Stomach smooth muscle (tissue), 2 donors: ENCODE measurements around the gene LEMD1.
"Not testable (repeated sequence)": the region's sequence is repeated elsewhere in the genome, so short reads cannot be mapped to it uniquely, and the experiment has no call there.

Source experiments
- H3K27ac ChIP-seq: one replicate; pipeline ENCODE4 v1.7.0; 2013; ENCODE audit warnings: mild to moderate bottlenecking, low read length, inconsistent platforms
- H3K27me3 ChIP-seq, 2 donors: one replicate each; pipeline ENCODE4 v1.7.0; 2013; ENCODE audit warnings: low read length in 2 of 2; ENCODE audit not compliant: insufficient read depth in 2 of 2, control insufficient read depth in 1 of 2
- H3K36me3 ChIP-seq, 2 donors: one replicate each; pipeline ENCODE4 v1.7.0; 2013; ENCODE audit warnings: low read length in 2 of 2; ENCODE audit not compliant: control insufficient read depth in 2 of 2, insufficient read depth in 2 of 2
- H3K4me1 ChIP-seq: one replicate; pipeline ENCODE4 v1.7.0; 2013; ENCODE audit warnings: low read length; ENCODE audit not compliant: control insufficient read depth, insufficient read depth
- H3K4me3 ChIP-seq, 2 donors: one replicate each; pipeline ENCODE4 v1.7.0; 2013; ENCODE audit warnings: low read length in 2 of 2
- H3K9ac ChIP-seq, 2 donors: one replicate each; pipeline ENCODE4 v1.7.0; 2013; ENCODE audit warnings: low read length in 2 of 2, mild to moderate bottlenecking in 1 of 2
- H3K9me3 ChIP-seq, 2 donors: one replicate each; pipeline ENCODE4 v1.7.0; 2013; ENCODE audit warnings: low read length in 2 of 2; ENCODE audit not compliant: control insufficient read depth in 2 of 2
- donor health status: healthy.
- donor health status: Pancreatic carcinoma.

The LEMD1 gene

GRCh38 chr1:205438213-205439158 is 16.6 kb upstream of the LEMD1 start:
- no peak overlapping the region for H3K27ac ChIP-seq
- peak overlapping the region in 1 of 2 donors; percentile 35 for H3K4me3 ChIP-seq
- no peaks in the 10 kb centered on the region for H3K36me3 ChIP-seq
- peaks cover 5 to 18% of the 10 kb centered on the region in 2 donors for H3K27me3 ChIP-seq
- no peaks in the 10 kb centered on the region for H3K9me3 ChIP-seq
- H3K4me1 ChIP-seq: peaks cover 32% of the 10 kb centered on the region
- H3K9ac ChIP-seq: no peak overlapping the region

- Histone ChIP-seq H3K36me3 (no peaks in the 10 kb centered on the region), H3K9ac (no peak overlapping the region), H3K4me1 (peaks cover 27% of the 10 kb centered on the region), H3K9me3 (no peaks in the 10 kb centered on the region), H3K27ac (no peak overlapping the region), H3K4me3 (no peak overlapping the region), H3K27me3 (peaks cover 5 to 18% of the 10 kb centered on the region in 2 donors)
Measured at GRCh38 chr1:205437570-205437969, 15.7 kb upstream of the LEMD1 start.

- H3K9ac ChIP-seq: no peak overlapping the region
- no peak overlapping the region for H3K27ac ChIP-seq
- H3K4me1 ChIP-seq: peaks cover 24% of the 10 kb centered on the region
- H3K9me3 ChIP-seq: no peaks in the 10 kb centered on the region
- no peak overlapping the region for H3K4me3 ChIP-seq
- peaks cover 5 to 18% of the 10 kb centered on the region in 2 donors for H3K27me3 ChIP-seq
- H3K36me3 ChIP-seq: no peaks in the 10 kb centered on the region
Measured at GRCh38 chr1:205436776-205437410, 15.0 kb upstream of the LEMD1 start.

- H3K27me3 ChIP-seq: peaks cover 5 to 18% of the 10 kb centered on the region in 2 donors
- H3K4me3 ChIP-seq: no peak overlapping the region
- H3K9me3 ChIP-seq: no peaks in the 10 kb centered on the region
- H3K27ac ChIP-seq: no peak overlapping the region
- H3K4me1 ChIP-seq: peaks cover 25% of the 10 kb centered on the region
- H3K36me3 ChIP-seq: no peaks in the 10 kb centered on the region
- no peak overlapping the region for H3K9ac ChIP-seq
Measured at GRCh38 chr1:205435578-205436573, 14.0 kb upstream of the LEMD1 start.

- Histone ChIP-seq H3K36me3 (no peaks in the 10 kb centered on the region), H3K9me3 (no peaks in the 10 kb centered on the region), H3K27ac (no peak overlapping the region), H3K4me1 (peaks cover 27% of the 10 kb centered on the region), H3K9ac (no peak overlapping the region), H3K27me3 (peaks cover 5 to 18% of the 10 kb centered on the region in 2 donors), H3K4me3 (no peak overlapping the region)
Measured at GRCh38 chr1:205434738-205435137, 12.9 kb upstream of the LEMD1 start.

- H3K9me3 ChIP-seq, H3K4me3 ChIP-seq, H3K36me3 ChIP-seq, H3K9ac ChIP-seq, H3K27ac ChIP-seq: not testable (repeated sequence)
- peaks cover 5 to 18% of the 10 kb centered on the region in 2 donors for H3K27me3 ChIP-seq
- H3K4me1 ChIP-seq: peaks cover 14% of the 10 kb centered on the region
Measured at GRCh38 chr1:205432692-205433091, 10.8 kb upstream of the LEMD1 start.

- no peaks in the 10 kb centered on the region for H3K36me3 ChIP-seq
- H3K27ac ChIP-seq: no peak overlapping the region
- no peaks in the 10 kb centered on the region for H3K9me3 ChIP-seq
- no peak overlapping the region for H3K9ac ChIP-seq
- peaks cover 5 to 18% of the 10 kb centered on the region in 2 donors for H3K27me3 ChIP-seq
- no peak overlapping the region for H3K4me3 ChIP-seq
- peaks cover 12% of the 10 kb centered on the region for H3K4me1 ChIP-seq
Measured at GRCh38 chr1:205432116-205432515, 10.3 kb upstream of the LEMD1 start.

GRCh38 chr1:205430696-205431305 is 8.9 kb upstream of the LEMD1 start:
- no peak overlapping the region for H3K27ac ChIP-seq
- peak overlapping the region; percentile 79 to 81 for H3K4me3 ChIP-seq
- H3K27me3 ChIP-seq: peaks cover 0 to 18% of the 10 kb centered on the region in 2 donors
- peak overlapping the region; percentile 36 to 54 for H3K9ac ChIP-seq
- H3K36me3 ChIP-seq: no peaks in the 10 kb centered on the region
- H3K4me1 ChIP-seq: peaks cover 9% of the 10 kb centered on the region
- no peaks in the 10 kb centered on the region for H3K9me3 ChIP-seq

- no peak overlapping the region for H3K27ac ChIP-seq
- H3K9ac ChIP-seq: peak overlapping the region; percentile 36 to 54
- H3K36me3 ChIP-seq: no peaks in the 10 kb centered on the region
- H3K27me3 ChIP-seq: peaks cover 0 to 11% of the 10 kb centered on the region in 2 donors
- H3K4me3 ChIP-seq: peak overlapping the region; percentile 79 to 81
- peaks cover 9% of the 10 kb centered on the region for H3K4me1 ChIP-seq
- H3K9me3 ChIP-seq: no peaks in the 10 kb centered on the region
Measured at GRCh38 chr1:205429762-205430695, 8.2 kb upstream of the LEMD1 start.
